ENCODE data around the gene CIC. TPM values are rescaled to one million over a fixed set of nuclear protein-coding genes. Genes with fewer than 3 reads are reported as not detected.
A peak's percentile ranks its signal among the peaks of the same experiment; 100 is the strongest.

Gene CIC
- total and polyA plus RNA-seq, 5 experiments from 2014 or later, result 0.43 to 87.4 (median 1.8) TPM

GRCh38 chr19:42274065-42274682 is 5.1 kb downstream of the CIC start:
- Mint-ChIP-seq H3K27me3 (no peaks in the 10 kb centered on the region), H3K9me3 (no peaks in the 10 kb centered on the region), H3K4me1 (peaks cover 32 to 67% (median 50%) of the 10 kb centered on the region in 4 donors), H3K36me3 (peaks cover 0 to 29% (median 0%) of the 10 kb centered on the region in 3 donors), H3K4me3 (no peak overlapping the region), H3K27ac (no peak overlapping the region)
- no peak for ATAC-seq
- POLR2A ChIA-PET, result interaction anchor here (0.5 to 1.0 kb wide), 3 partner anchors 8 to 176 kb away, joined by 3 to 4 read pairs (median 4); no protein-coding TSS in a partner anchor
- no peak for DNase-seq

GRCh38 chr19:42275103-42275502 is 6.1 kb downstream of the CIC start:
- POLR2A ChIA-PET, result interaction anchor here (0.5 kb wide), 1 partner anchor 118 kb away, joined by 4 read pairs; no protein-coding TSS in a partner anchor
- DNase-seq (no peak), ATAC-seq (no peak)
- Mint-ChIP-seq H3K27me3 (no peaks in the 10 kb centered on the region), H3K4me1 (peaks cover 35 to 67% (median 52%) of the 10 kb centered on the region in 4 donors), H3K36me3 (peaks cover 0 to 29% (median 0%) of the 10 kb centered on the region in 3 donors), H3K4me3 (peak overlapping the region in 1 of 10 donors; percentile 75), H3K27ac (peak overlapping the region in 6 of 10 donors; percentile 15 to 60 (median 30)), H3K9me3 (no peaks in the 10 kb centered on the region)

- Mint-ChIP-seq H3K27me3 (no peaks in the 10 kb centered on the region), H3K36me3 (peaks cover 0 to 29% (median 0%) of the 10 kb centered on the region in 3 donors), H3K4me1 (peaks cover 33 to 64% (median 51%) of the 10 kb centered on the region in 4 donors), H3K9me3 (no peaks in the 10 kb centered on the region), H3K4me3 (peak overlapping the region in 2 of 10 donors; percentile 4 to 75), H3K27ac (peak overlapping the region in 2 of 10 donors; percentile 14 to 48)
- ATAC-seq, result no peak
- DNase-seq, result no peak
- POLR2A ChIA-PET, result no interaction called here
Measured at GRCh38 chr19:42275517-42275916, 6.5 kb downstream of the CIC start.

DNA sequence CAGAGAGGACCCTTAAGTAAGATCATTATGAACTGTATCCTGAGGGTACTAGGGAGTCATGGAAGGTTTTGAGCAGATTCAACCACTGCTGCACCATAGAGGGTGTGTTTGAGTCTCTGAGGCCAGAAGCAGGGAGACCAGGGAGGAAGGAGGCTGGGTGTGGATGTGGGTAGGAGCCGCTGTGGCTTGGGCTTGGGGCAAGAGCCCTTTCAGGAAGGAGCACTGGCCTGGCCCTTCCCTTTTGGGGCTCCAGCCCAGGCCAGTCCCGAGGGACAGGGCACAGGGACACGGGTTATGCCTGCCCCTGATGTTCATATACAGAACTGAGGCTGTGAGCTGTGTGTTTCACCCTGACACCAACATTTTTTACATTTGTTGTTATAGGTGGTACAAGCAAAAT is 7.2 kb downstream of the CIC start:
- POLR2A ChIA-PET, result no interaction called here
- Mint-ChIP-seq H3K4me1 (peaks cover 29 to 58% (median 48%) of the 10 kb centered on the region in 4 donors), H3K27ac (peak overlapping the region in 5 of 10 donors; percentile 14 to 70 (median 24)), H3K36me3 (peaks cover 0 to 29% (median 0%) of the 10 kb centered on the region in 3 donors), H3K27me3 (no peaks in the 10 kb centered on the region), H3K4me3 (peak overlapping the region in 2 of 10 donors; percentile 22 to 68), H3K9me3 (no peaks in the 10 kb centered on the region)
- no peak for ATAC-seq
- no peak for DNase-seq

GRCh38 chr19:42276821-42277220 is 7.8 kb downstream of the CIC start:
- ATAC-seq (no peak), DNase-seq (no peak)
- Mint-ChIP-seq H3K4me1 (peaks cover 29 to 57% (median 46%) of the 10 kb centered on the region in 4 donors), H3K27ac (peak overlapping the region in 1 of 10 donors; percentile 29), H3K27me3 (no peaks in the 10 kb centered on the region), H3K36me3 (peaks cover 0 to 25% (median 0%) of the 10 kb centered on the region in 3 donors), H3K4me3 (peak overlapping the region in 1 of 10 donors; percentile 41), H3K9me3 (no peaks in the 10 kb centered on the region)
- POLR2A ChIA-PET, result interaction anchor here (6.6 kb wide), 1 partner anchor 30 kb away, joined by 121 read pairs; the partner anchor contains the start of gene GSK3A

- H3K4me3 Mint-ChIP-seq, result peak overlapping the region in 2 of 10 donors; percentile 14 to 39
- no peaks in the 10 kb centered on the region for H3K27me3 Mint-ChIP-seq
- H3K27ac Mint-ChIP-seq, result peak overlapping the region in 4 of 10 donors; percentile 63 to 93 (median 73)
- no peak for ATAC-seq
- POLR2A ChIA-PET, result interaction anchor here (6.6 kb wide), 1 partner anchor 31 kb away, joined by 121 read pairs; the partner anchor contains the start of gene GSK3A
- H3K36me3 Mint-ChIP-seq, result peaks cover 0 to 25% (median 0%) of the 10 kb centered on the region in 3 donors
- H3K4me1 Mint-ChIP-seq, result peaks cover 36 to 66% (median 46%) of the 10 kb centered on the region in 4 donors
- DNase-seq, result no peak
- H3K9me3 Mint-ChIP-seq, result no peaks in the 10 kb centered on the region
Measured at GRCh38 chr19:42277821-42278451, 8.9 kb downstream of the CIC start.

DNA sequence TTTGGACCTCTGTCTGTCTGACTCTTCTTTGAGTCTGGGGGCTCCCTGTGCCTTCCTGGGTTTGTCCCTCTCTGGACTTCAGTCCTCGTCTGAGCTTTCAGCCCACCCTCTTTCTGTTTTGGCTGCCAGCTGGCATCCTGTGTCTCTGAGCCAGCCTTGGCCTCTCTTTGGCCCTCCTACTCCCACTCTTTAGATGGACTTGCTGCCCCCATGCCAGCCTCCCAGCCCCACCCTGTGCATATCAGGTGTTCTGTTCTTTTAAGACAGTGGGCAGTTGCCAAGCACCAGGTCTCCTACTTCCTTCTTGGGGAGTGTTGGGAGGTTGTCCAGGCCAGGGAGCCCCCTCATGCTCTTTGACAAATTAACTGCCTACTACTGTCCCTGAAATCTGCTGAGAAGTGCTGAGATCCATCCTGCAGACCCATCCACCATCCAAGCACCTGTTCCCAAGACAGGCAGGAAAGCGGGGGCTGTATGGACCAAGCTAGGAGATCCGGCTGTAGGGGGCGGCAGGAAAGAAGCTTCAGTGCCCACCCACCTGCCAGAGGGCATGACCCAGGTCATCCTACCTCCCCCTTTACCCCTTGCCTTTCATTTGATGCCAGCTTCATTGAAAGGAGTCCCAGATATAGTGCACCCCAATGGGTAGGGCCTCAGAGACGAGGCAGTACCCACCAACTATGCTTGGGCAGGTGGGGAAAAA is 9.6 kb downstream of the CIC start:
- POLR2A ChIA-PET, result interaction anchor here (0.9 to 6.6 kb wide), 5 partner anchors 9 to 146 kb away, joined by 3 to 121 read pairs (median 10); partner anchors contain the start of genes CIC, DEDD2, GSK3A and POU2F2
- peaks cover 36 to 61% (median 44%) of the 10 kb centered on the region in 4 donors for H3K4me1 Mint-ChIP-seq
- no peaks in the 10 kb centered on the region for H3K9me3 Mint-ChIP-seq
- DNase-seq, result no peak
- no peaks in the 10 kb centered on the region for H3K27me3 Mint-ChIP-seq
- H3K27ac Mint-ChIP-seq, result peak overlapping the region; percentile 69 to 97 (median 94)
- peak overlapping the region in 9 of 10 donors; percentile 14 to 96 (median 92) for H3K4me3 Mint-ChIP-seq
- peaks cover 0 to 22% (median 0%) of the 10 kb centered on the region in 3 donors for H3K36me3 Mint-ChIP-seq
- ATAC-seq, result no peak

DNA sequence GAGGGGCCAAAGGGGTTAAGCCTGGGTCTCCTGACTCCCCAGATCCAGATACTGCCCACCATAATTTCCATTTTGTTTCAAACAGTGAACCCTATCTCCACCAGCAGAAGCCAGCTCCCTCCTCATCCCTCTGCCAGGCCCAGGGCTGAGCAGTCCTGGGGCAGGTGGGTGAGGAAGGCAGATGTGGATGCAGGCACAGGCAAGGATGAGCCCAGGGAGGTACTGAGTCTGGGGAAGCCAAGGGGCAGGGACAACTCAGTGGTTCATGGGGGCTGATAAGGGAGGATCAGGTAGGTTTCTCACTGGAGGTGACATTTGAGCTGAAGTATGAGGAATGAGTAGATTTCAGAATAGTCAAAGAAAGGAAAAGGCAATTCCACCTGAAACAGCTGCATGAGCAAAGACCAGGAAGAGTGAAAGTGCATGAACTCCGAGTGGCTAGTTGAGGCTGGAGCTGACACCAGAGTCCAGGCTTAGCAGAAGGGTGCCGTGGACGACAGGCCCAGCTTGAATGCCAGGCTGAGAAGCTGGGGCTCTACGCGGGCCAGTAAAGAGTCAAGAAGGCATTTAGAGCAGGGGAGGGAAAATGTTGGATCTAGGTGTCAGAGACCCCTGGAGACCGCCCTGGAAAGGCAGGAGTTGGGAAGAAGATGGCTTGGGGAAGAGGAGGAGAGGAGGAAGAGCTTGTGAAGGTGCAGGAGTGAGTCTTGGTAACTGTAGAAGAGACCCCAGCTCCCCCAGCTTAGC is 10.3 kb downstream of the CIC start:
- POLR2A ChIA-PET, result interaction anchor here (0.6 to 6.6 kb wide), 8 partner anchors 10 to 724 kb away, joined by 3 to 121 read pairs (median 6); partner anchors contain the start of genes CIC, DEDD2, GSK3A and POU2F2
- H3K4me1 Mint-ChIP-seq, result peaks cover 36 to 58% (median 44%) of the 10 kb centered on the region in 4 donors
- ATAC-seq, result no peak

GRCh38 chr19:42279902-42280814 is 11.1 kb downstream of the CIC start:
- Mint-ChIP-seq H3K9me3 (no peaks in the 10 kb centered on the region), H3K27me3 (no peaks in the 10 kb centered on the region), H3K4me3 (peak overlapping the region in 9 of 10 donors; percentile 78 to 97 (median 93)), H3K36me3 (peaks cover 0 to 8% (median 0%) of the 10 kb centered on the region in 3 donors), H3K4me1 (peaks cover 39 to 56% (median 43%) of the 10 kb centered on the region in 4 donors), H3K27ac (peak overlapping the region; percentile 37 to 97 (median 94))
- peak; percentile 76 to 92 (median 82) for DNase-seq
- POLR2A ChIA-PET, result interaction anchor here (0.6 to 6.6 kb wide), 8 partner anchors 10 to 725 kb away, joined by 3 to 121 read pairs (median 6); partner anchors contain the start of genes CIC, DEDD2, GSK3A and POU2F2
- ATAC-seq, result peak; percentile 28 to 50

More for the DNA sequence above, 10.3 kb downstream of the CIC start:
- H3K9me3 Mint-ChIP-seq, result no peaks in the 10 kb centered on the region
- H3K36me3 Mint-ChIP-seq, result peaks cover 0 to 17% (median 0%) of the 10 kb centered on the region in 3 donors
- H3K4me3 Mint-ChIP-seq, result peak overlapping the region in 9 of 10 donors; percentile 78 to 97 (median 93)
- H3K27ac Mint-ChIP-seq, result peak overlapping the region; percentile 92 to 97 (median 94)
- no peak for DNase-seq
- no peaks in the 10 kb centered on the region for H3K27me3 Mint-ChIP-seq

GRCh38 chr19:42280815-42281145 is 11.7 kb downstream of the CIC start:
- Mint-ChIP-seq H3K27me3 (no peaks in the 10 kb centered on the region), H3K9me3 (no peaks in the 10 kb centered on the region), H3K36me3 (peaks cover 0 to 5% (median 0%) of the 10 kb centered on the region in 3 donors), H3K4me1 (peaks cover 38 to 59% (median 44%) of the 10 kb centered on the region in 4 donors), H3K4me3 (peak overlapping the region in 4 of 10 donors; percentile 61 to 85 (median 80)), H3K27ac (peak overlapping the region in 2 of 10 donors; percentile 43 to 67)
- ATAC-seq (no peak), DNase-seq (no peak)
- POLR2A ChIA-PET, result interaction anchor here (1.0 to 6.6 kb wide), 5 partner anchors 12 to 159 kb away, joined by 3 to 121 read pairs (median 10); partner anchors contain the start of genes CIC, GSK3A and POU2F2

Measured in naive thymus-derived CD8-positive, alpha-beta T cell (primary cell).